GM18520 (cell line): Measurements from ENCODE around the gene SMIM27.
"Not testable (repeated sequence)": the region's sequence is repeated elsewhere in the genome, so short reads cannot be mapped to it uniquely, and the experiment has no call there.

Experiments
- ATAC-seq: cut with Tn5 transposase; IDR thresholded peaks from one replicate; pipeline ENCODE4 v1.9.1; 2021; ENCODE audit not compliant: unreplicated experiment

The SMIM27 gene, protein sequence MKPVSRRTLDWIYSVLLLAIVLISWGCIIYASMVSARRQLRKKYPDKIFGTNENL

GRCh38 chr9:32552172-32552872 is at the start of gene SMIM27, which contains the start of gene TOPORS:
Gene SMIM27, plus strand, starts transcription at chr9:32552327. Its CDS starts 108 bp downstream, at chr9:32552435.
Gene TOPORS, minus strand, starts transcription at chr9:32552586. Its CDS starts 150 bp downstream, at chr9:32552436.
- ATAC-seq = peak; percentile 68

GRCh38 chr9:32502464-32502863 is 49.7 kb upstream of the SMIM27 start:
- ATAC-seq = no peak

- ATAC-seq = no peak
Observed at GRCh38 chr9:32503008-32503407, 49.1 kb upstream of the SMIM27 start.

DNA sequence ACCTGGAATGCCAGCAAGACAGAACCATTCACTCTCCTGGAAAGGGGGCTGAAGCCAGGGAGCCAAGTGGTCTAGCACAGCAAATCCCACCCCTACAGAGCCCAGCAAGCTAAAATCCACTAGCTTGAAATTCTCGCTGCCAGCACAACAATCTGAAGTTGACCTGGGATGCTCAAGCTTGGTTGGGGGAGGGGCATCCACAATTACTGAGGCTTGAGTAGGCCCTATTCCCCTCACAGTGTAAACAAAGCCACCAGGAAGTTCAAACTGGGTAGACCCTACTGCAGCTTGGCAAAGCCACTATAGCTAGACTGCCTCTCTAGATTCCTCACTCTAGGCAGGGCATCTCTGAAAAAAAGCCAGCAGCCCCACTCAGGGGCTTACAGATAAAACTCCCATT is 43.4 kb upstream of the SMIM27 start:
- no peak for ATAC-seq

DNA sequence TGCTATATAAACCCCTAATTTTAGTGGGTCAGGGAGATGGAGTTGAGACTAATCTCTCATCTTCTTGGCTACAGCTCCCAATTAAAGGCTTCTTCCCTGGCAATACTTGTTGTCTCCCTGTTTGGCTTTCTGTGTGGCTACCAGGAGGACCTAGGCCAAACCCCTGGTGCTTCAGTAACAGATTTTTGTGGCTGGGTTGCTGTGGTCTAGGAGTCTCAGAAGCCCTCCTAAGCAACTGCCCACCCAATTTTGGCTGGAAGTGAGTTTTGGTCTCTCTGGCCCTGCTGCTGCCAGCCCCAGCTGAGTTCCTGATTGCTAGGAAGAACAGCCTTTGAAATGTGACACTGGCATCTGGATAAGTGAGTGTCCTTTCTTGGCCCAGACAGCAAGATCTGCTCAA is 35.9 kb upstream of the SMIM27 start:
- ATAC-seq = no peak

DNA sequence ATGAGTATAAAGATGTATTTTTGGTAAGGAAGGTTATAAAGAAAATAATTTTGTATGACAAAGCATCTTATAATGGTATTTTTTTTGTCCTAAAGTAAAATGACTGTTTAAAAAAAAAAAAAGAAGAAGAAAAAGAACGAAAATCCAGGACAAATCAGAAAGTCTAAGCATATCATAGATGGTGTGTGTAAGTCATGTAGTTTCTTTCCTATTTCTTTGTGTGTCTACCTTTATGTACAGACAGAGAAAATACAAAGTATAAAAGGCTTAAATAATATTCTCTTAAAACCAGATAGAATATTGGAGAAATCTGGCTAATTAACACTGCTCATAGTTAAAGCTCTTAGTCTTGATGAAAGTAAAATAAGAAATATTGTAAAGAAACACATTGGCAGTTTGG is 33.9 kb upstream of the SMIM27 start:
- no peak for ATAC-seq

DNA sequence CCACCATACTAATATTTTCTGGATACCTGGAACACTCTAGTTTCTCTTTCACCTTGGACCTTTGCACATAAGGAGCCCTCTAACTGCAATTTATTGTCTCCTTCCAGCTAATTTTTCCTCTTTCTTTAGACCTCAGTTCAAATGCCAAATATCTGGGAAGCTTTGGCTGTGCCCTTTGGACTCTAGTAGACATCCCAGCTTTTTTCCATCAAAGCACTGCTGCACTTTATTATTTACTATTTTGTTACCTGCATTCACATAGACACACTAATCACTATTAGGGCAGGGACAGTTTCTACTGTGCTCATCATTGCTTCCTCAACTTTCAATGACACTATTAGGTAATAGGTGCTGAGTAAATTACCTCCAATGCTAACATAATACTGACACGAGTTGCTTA is 28.2 kb upstream of the SMIM27 start:
- no peak for ATAC-seq

DNA sequence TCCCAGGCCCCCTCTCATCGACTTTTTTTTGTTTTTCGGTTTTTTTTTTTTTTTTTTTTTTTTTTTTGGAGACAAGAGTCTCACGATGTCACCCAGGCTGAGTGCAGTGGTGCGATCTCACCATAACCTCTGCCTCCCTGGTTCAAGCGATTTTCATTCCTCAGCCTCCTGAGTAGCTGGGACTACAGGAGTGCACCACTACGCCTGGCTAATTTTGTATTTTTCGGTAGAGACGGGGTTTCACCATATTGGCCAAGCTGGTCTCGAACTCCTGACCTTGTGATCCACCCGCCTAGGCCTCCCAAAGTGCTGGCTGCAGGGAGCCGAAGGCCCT is 27.6 kb upstream of the SMIM27 start:
- ATAC-seq = not testable (repeated sequence)

DNA sequence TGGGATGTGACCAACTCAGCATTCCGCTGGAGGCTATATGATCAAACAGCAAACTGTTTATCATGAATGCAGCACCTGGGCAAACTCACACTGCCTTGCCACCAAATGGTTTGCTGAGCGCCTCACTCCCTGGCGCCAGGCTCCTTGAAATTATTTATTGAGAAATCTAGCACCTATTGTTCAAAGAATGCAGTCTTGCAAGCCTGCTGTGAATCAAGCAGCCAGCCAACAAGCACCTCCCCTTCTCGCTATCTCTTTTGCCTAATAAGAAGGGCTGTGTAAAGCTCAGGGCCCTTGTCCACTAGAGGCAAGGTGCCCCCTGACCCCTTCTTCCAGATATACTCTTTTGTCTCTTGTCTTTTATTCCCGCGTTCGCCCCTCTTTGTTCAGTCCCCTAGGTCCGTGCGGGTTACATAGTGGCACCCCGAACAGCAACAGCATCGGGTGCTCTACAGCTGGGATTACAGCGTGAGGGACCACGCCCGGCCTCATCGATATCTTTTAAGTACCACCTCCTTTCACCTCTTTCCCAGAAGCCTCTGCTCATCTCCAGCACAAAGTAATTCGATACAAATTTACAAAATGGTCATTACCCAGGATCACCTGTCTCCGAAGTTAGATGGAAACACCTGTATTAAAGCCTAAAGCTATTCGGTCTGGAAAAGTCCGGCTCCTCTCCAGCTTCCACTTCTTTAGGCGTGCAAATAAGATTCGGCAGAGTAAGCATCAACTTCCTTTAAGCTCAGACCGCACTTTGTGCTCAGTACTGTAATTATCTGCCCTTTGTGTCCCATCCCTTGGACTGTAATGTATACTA is 27.0 kb upstream of the SMIM27 start:
- no peak for ATAC-seq

- ATAC-seq = no peak
Observed at GRCh38 chr9:32525709-32526030, 26.5 kb upstream of the SMIM27 start.

- peak; percentile 56 for ATAC-seq
Observed at GRCh38 chr9:32526041-32526706, 26.0 kb upstream of the SMIM27 start, which contains the start of gene RIGI. Gene RIGI, minus strand, starts transcription at chr9:32526196. Its CDS starts 30 bp downstream, at chr9:32526166.

- no peak for ATAC-seq
Observed at GRCh38 chr9:32526707-32527048, 25.4 kb upstream of the SMIM27 start.

DNA sequence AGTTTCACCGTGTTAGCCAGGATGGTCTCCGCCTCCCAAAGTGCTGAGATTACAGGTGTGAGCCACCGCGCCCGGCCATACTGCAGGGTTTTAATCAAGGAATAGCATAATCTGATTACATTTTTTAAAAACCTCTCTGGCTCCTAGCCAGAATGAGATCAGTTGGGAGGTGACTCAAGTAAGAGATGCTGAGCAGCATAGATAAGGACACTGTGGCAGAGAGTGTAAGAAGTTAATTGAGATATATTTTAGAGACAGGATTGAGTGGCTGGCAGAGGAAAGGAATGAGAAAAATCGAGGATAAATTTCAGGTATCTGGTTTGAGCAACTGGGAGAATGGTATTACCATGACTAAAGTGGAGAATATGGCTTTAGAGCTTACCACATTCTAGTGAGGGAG is 18.8 kb upstream of the SMIM27 start:
- ATAC-seq = no peak

- ATAC-seq = no peak
Observed at GRCh38 chr9:32533816-32534215, 18.3 kb upstream of the SMIM27 start.

DNA sequence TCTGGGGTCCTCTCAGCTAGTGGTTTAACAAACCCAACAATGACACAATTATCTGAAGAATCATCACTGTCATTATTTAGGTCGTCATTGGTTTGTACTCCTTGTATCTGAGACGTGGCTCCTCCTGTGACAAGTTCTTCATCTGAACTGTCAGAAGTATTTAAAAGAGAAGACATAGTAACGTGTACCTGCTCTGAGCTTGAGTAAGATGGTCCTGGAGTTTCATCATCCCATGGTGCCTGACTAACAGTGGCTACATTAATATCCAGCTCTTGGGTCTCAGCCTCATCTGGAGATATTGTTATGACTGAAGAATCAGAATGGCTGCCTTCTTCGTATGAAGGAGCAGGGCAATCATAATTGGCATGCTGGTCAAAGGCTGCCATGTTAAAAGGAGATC is 9.1 kb upstream of the SMIM27 start:
- no peak for ATAC-seq

- no peak for ATAC-seq
Observed at GRCh38 chr9:32545884-32546283, 6.2 kb upstream of the SMIM27 start.

- ATAC-seq = not testable (repeated sequence)
Observed at GRCh38 chr9:32548213-32548612, 3.9 kb upstream of the SMIM27 start.

DNA sequence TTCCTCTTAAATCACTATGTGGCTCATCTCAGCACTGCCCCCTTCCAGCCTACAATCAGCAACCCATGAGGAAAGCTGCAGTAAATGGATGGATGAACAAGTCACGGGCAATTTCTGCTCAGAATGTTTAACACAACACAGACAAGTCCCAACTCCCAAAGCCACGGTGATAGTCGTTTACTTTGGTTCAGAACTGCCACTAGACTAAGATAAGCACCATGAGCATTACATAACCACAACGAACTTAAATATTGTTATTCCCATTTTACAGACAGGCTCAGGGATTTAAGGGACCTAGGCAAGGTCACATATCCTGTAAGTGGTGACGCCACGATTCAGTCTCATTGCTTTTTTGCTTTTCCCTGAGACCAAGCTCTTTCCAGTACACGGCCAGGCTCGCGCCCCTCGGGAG is 2.0 kb upstream of the SMIM27 start:
- no peak for ATAC-seq

GRCh38 chr9:32550562-32551275 is 1.4 kb upstream of the SMIM27 start:
- peak; percentile 47 for ATAC-seq

DNA sequence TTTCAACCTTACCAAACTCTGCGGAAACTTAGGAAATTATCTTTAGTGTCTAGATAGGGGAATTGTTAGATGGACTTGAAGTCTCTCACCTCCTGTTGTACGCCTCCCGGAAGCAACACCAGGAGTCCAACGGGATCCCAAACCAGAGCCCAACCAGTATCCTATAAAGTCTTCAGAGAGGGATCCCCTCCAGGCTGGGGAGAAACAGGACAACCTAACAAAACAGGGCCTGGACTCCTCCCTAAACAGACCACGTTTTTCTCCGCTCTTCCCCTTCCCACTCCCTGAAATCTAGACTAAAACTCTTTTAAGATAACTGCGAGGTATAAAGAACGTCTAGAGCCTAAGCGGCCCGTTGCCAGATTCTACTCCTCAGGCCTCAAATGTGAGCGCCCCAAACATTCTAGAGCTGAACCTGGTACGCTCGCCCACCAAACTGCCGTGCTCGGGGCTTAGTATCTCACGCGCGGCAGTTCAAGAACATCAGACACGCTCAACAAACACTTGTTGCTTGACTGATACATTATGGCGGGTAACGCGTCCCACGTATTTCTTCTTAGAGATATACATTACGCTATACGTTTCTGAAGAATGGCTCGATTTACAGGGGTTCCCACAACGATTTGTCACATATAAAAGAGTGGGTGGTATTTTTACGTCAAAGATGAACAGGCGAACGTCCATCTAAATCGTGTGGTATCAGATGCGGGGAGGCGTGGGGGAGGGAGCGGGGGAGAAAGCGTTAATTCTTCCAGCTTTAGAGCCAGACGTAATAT is 663 bp upstream of the SMIM27 start:
- ATAC-seq = no peak
